ENCODE measurements around the gene SINHCAF. TPM values are rescaled to one million over a fixed set of nuclear protein-coding genes. Genes with fewer than 3 reads are reported as not detected.
A peak's percentile ranks its signal among the peaks of the same experiment; 100 is the strongest.

The SINHCAF gene
- total RNA-seq, 1 donor from 2014 or later: 115 TPM

- Histone ChIP-seq H2AFZ (ENCODE audit: low read depth, low read length) (no peak overlapping the region), H3K79me2 (ENCODE audit: insufficient read depth, low read length) (no peaks in the 10 kb centered on the region), H3K9ac (ENCODE audit: low read length) (no peak overlapping the region), H3K4me1 (ENCODE audit: insufficient read depth, low read length) (no peaks in the 10 kb centered on the region), H3K36me3 (ENCODE audit: insufficient read depth, low read length) (no peaks in the 10 kb centered on the region), H3K27me3 (ENCODE audit: insufficient read depth, low read length) (peaks cover 38% of the 10 kb centered on the region), H3K4me3 (ENCODE audit: insufficient read depth, low read depth, low read length) (no peak overlapping the region), H3K27ac (ENCODE audit: low read depth, low read length) (no peak overlapping the region), H4K20me1 (ENCODE audit: insufficient read depth, low read length) (no peaks in the 10 kb centered on the region), H3K9me3 (ENCODE audit: insufficient read depth, low read depth, low read length) (peaks cover 7% of the 10 kb centered on the region), H3K4me2 (ENCODE audit: low read length) (no peak overlapping the region)
- FAIRE-seq (no peak), DNase-seq (ENCODE audit: low read depth) (no peak)
- Mint-ChIP-seq H3K36me3 (ENCODE audit: low read depth, unreplicated experiment) (no peaks in the 10 kb centered on the region), H3K27ac (ENCODE audit: unreplicated experiment) (no peak overlapping the region), H3K27me3 (ENCODE audit: low read depth, unreplicated experiment) (peaks cover 31% of the 10 kb centered on the region), H3K4me3 (ENCODE audit: unreplicated experiment) (no peak overlapping the region), H3K9me3 (ENCODE audit: unreplicated experiment) (peaks cover 7% of the 10 kb centered on the region), H3K4me1 (ENCODE audit: low read depth, unreplicated experiment) (peaks cover 8% of the 10 kb centered on the region)
- TF ChIP-seq CTCF (IDR thresholded peaks at IDR 0.05; ENCODE audit: insufficient read depth, low read depth, low read length): no peak
Measured at GRCh38 chr12:31232361-31232965, 93.5 kb downstream of the SINHCAF start.

- Histone ChIP-seq H2AFZ (ENCODE audit: low read depth, low read length) (peak overlapping the region; percentile 4), H3K27me3 (ENCODE audit: insufficient read depth, low read length) (peaks cover 31% of the 10 kb centered on the region), H3K27ac (ENCODE audit: low read depth, low read length) (no peak overlapping the region), H3K9me3 (ENCODE audit: insufficient read depth, low read depth, low read length) (peaks cover 7% of the 10 kb centered on the region), H3K4me3 (ENCODE audit: insufficient read depth, low read depth, low read length) (no peak overlapping the region), H3K36me3 (ENCODE audit: insufficient read depth, low read length) (no peaks in the 10 kb centered on the region), H3K4me2 (ENCODE audit: low read length) (no peak overlapping the region), H4K20me1 (ENCODE audit: insufficient read depth, low read length) (no peaks in the 10 kb centered on the region), H3K79me2 (ENCODE audit: insufficient read depth, low read length) (no peaks in the 10 kb centered on the region), H3K4me1 (ENCODE audit: insufficient read depth, low read length) (no peaks in the 10 kb centered on the region), H3K9ac (ENCODE audit: low read length) (no peak overlapping the region)
- peaks cover 8% of the 10 kb centered on the region for H3K4me1 Mint-ChIP-seq (ENCODE audit: low read depth, unreplicated experiment)
- peaks cover 27% of the 10 kb centered on the region for H3K27me3 Mint-ChIP-seq (ENCODE audit: low read depth, unreplicated experiment)
- no peaks in the 10 kb centered on the region for H3K36me3 Mint-ChIP-seq (ENCODE audit: low read depth, unreplicated experiment)
- no peak overlapping the region for H3K4me3 Mint-ChIP-seq (ENCODE audit: unreplicated experiment)
- H3K9me3 Mint-ChIP-seq (ENCODE audit: unreplicated experiment): peaks cover 7% of the 10 kb centered on the region
- no peak overlapping the region for H3K27ac Mint-ChIP-seq (ENCODE audit: unreplicated experiment)
- no peak for FAIRE-seq
- no peak for DNase-seq (ENCODE audit: low read depth)
- no peak for TF ChIP-seq EZH2 (IDR thresholded peaks at IDR 0.05; ENCODE audit: insufficient read depth, low read length)
- no peak for TF ChIP-seq CTCF (IDR thresholded peaks at IDR 0.05; ENCODE audit: insufficient read depth, low read depth, low read length)
Measured at GRCh38 chr12:31231611-31232360, 94.2 kb downstream of the SINHCAF start.

All from astrocyte (in vitro differentiated cells and primary cell).